Glutamatergic neuron (in vitro differentiated cells): ENCODE data around the gene NLGN4X. TPM values are rescaled to one million over a fixed set of nuclear protein-coding genes. Genes with fewer than 3 reads are reported as not detected.
A peak's percentile ranks its signal among the peaks of the same experiment; 100 is the strongest.
"Not testable (repeated sequence)": the region's sequence is repeated elsewhere in the genome, so short reads cannot be mapped to it uniquely, and the experiment has no call there.

Source experiments
- DNase-seq: peaks from one replicate; pipeline ENCODE4 v3.0.0; 2022
- H3K27ac Mint-ChIP-seq: one replicate; pipeline ENCODE4 v1.8.0; 2020; ENCODE audit warnings: mild to moderate bottlenecking, mixed read lengths, inconsistent platforms; ENCODE audit not compliant: unreplicated experiment
- H3K27me3 Mint-ChIP-seq: one replicate; pipeline ENCODE4 v1.8.0; 2020; ENCODE audit warnings: mild to moderate bottlenecking, moderate library complexity, mixed read lengths, inconsistent platforms; ENCODE audit not compliant: unreplicated experiment
- H3K36me3 Mint-ChIP-seq: one replicate; pipeline ENCODE4 v1.8.0; 2020; ENCODE audit warnings: mild to moderate bottlenecking, mixed read lengths, inconsistent platforms; ENCODE audit not compliant: unreplicated experiment
- H3K4me1 Mint-ChIP-seq: one replicate; pipeline ENCODE4 v1.8.0; 2020; ENCODE audit warnings: mild to moderate bottlenecking, low read depth, mixed read lengths, inconsistent platforms; ENCODE audit not compliant: unreplicated experiment
- H3K4me3 Mint-ChIP-seq: one replicate; pipeline ENCODE4 v1.8.0; 2020; ENCODE audit warnings: mild to moderate bottlenecking, mixed read lengths, inconsistent platforms; ENCODE audit not compliant: unreplicated experiment
- H3K9me3 Mint-ChIP-seq: one replicate; pipeline ENCODE4 v1.8.0; 2020; ENCODE audit warnings: mild to moderate bottlenecking, moderate library complexity, mixed read lengths, inconsistent platforms; ENCODE audit not compliant: unreplicated experiment
- total RNA-seq: library from RNA; stranded (reverse); fragmentation: NEBNext Ultra II Directional; extraction: Animal tissue kit (Norgen Biotek cat#: 25700); gene quantifications from one replicate; pipeline ENCODE4 v1.2.1, GENCODE V29; 2021; ENCODE audit not compliant: unreplicated experiment
- TF ChIP-seq, protein P1 (sequence below): fragments of 200-600 bp; sonication (generic); IDR thresholded peaks from one replicate; pipeline ENCODE4 v1.5.0; 2021; ENCODE audit not compliant: partially characterized antibody, unreplicated experiment

The NLGN4X gene
- total RNA-seq, 1 donor from 2014 or later: 40.9 TPM

DNA sequence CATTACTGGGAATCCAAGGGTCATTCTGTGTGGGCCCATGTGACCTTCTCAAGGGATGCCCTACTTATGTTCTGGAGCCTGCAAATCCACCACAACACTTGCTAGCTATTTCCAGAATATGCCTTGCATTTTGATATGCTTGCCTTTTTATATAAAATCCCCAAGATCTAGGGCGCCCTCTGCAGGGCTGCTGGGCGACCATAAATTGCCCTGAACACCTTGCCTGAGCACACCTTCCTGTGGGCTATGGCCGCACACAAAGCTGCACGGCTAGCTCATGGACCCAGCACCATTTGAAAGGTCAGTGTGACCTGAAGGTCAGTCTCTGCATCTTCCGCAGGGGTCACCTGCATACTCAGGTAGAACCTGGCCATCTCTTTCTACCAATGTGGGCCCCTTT is 311.7 kb downstream of the NLGN4X start:
- peaks cover 6% of the 10 kb centered on the region for H3K36me3 Mint-ChIP-seq
- peaks cover 5% of the 10 kb centered on the region for H3K9me3 Mint-ChIP-seq

GRCh38 chrX:5915783-5916182 is 312.9 kb downstream of the NLGN4X start:
- H3K36me3 Mint-ChIP-seq: peaks cover 6% of the 10 kb centered on the region
- no peaks in the 10 kb centered on the region for H3K27me3 Mint-ChIP-seq
- TF ChIP-seq, protein P1, sequence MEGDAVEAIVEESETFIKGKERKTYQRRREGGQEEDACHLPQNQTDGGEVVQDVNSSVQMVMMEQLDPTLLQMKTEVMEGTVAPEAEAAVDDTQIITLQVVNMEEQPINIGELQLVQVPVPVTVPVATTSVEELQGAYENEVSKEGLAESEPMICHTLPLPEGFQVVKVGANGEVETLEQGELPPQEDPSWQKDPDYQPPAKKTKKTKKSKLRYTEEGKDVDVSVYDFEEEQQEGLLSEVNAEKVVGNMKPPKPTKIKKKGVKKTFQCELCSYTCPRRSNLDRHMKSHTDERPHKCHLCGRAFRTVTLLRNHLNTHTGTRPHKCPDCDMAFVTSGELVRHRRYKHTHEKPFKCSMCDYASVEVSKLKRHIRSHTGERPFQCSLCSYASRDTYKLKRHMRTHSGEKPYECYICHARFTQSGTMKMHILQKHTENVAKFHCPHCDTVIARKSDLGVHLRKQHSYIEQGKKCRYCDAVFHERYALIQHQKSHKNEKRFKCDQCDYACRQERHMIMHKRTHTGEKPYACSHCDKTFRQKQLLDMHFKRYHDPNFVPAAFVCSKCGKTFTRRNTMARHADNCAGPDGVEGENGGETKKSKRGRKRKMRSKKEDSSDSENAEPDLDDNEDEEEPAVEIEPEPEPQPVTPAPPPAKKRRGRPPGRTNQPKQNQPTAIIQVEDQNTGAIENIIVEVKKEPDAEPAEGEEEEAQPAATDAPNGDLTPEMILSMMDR: peak; percentile 16
- no peaks in the 10 kb centered on the region for H3K4me1 Mint-ChIP-seq
- no peak for DNase-seq
- no peak overlapping the region for H3K27ac Mint-ChIP-seq
- peaks cover 5% of the 10 kb centered on the region for H3K9me3 Mint-ChIP-seq
- no peak overlapping the region for H3K4me3 Mint-ChIP-seq

More for the DNA sequence above, 311.7 kb downstream of the NLGN4X start:
- Mint-ChIP-seq H3K4me1 (no peaks in the 10 kb centered on the region), H3K27me3 (no peaks in the 10 kb centered on the region), H3K4me3 (no peak overlapping the region), H3K27ac (no peak overlapping the region)
- TF ChIP-seq, protein P1: no peak
- no peak for DNase-seq

GRCh38 chrX:5907207-5907606 is 321.5 kb downstream of the NLGN4X start:
- TF ChIP-seq, protein P1: no peak
- DNase-seq: no peak
- Mint-ChIP-seq H3K27ac (no peak overlapping the region), H3K9me3 (peaks cover 2% of the 10 kb centered on the region), H3K4me1 (no peaks in the 10 kb centered on the region), H3K27me3 (no peaks in the 10 kb centered on the region), H3K36me3 (no peaks in the 10 kb centered on the region), H3K4me3 (no peak overlapping the region)

DNA sequence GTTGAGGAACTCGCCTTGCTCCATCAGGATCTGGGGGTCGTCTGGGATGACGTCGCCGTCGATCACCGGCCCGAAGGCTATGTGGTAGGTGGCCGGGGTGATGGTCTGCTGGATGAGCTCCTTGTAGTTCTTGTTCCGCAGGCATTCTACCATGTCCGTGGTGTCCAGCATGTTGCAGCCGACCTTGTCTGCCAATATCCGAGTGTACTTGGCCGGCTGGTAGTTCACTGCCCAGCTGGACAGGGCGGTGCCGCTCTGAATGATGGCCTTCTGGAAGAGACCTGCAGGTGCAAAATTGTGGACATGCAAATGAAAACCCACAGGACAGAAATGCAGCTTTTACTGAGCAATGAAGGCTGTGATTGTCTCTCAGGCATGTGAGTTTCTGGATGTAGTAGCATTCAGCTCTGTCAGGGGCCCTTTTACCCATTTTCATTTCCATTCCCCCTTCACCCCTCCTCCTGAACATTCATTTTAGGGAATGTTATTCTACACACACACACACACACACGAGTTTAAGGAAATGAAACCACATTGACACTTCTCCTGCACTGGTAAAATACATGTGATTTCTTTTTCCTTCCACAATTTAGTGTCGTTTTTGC is 325.0 kb downstream of the NLGN4X start:
- DNase-seq, H3K9me3 Mint-ChIP-seq, H3K4me1 Mint-ChIP-seq, H3K27ac Mint-ChIP-seq, H3K27me3 Mint-ChIP-seq, H3K36me3 Mint-ChIP-seq, H3K4me3 Mint-ChIP-seq: not testable (repeated sequence)

DNA sequence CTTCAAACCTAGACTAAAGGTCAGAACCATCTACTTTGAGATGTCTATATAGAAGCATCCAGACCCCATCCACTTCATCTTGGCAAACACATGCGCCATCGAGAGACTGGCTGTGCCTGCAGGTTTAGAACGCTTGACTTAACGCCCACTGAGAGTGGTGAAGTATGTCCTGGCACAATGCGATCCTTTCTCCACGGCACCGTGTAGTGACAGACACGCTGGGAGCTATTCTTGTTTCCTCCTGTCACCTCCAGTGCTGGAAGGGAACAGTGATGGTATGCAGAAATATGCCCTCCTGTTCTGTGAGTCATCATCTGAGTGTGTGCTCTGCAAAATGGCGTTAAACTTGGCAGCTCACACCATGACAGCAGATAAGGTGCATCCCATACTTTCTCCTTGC is 330.2 kb downstream of the NLGN4X start:
- Mint-ChIP-seq H3K9me3 (peaks cover 2% of the 10 kb centered on the region), H3K27me3 (no peaks in the 10 kb centered on the region), H3K36me3 (no peaks in the 10 kb centered on the region), H3K27ac (no peak overlapping the region), H3K4me1 (no peaks in the 10 kb centered on the region), H3K4me3 (no peak overlapping the region)
- no peak for DNase-seq
- TF ChIP-seq, protein P1: no peak
